Rectal smooth muscle tissue (tissue), 1 donor: ENCODE results near the gene PEPD.
"Not testable (repeated sequence)": the region's sequence is repeated elsewhere in the genome, so short reads cannot be mapped to it uniquely, and the experiment has no call there.

Experiments
- H3K27ac ChIP-seq: one replicate; pipeline ENCODE4 v1.7.0; 2013; ENCODE audit warnings: low read depth, low read length, inconsistent platforms
- H3K27me3 ChIP-seq: one replicate; pipeline ENCODE4 v1.7.0; 2013; ENCODE audit warnings: low read length; ENCODE audit not compliant: control insufficient read depth, insufficient read depth
- H3K36me3 ChIP-seq: one replicate; pipeline ENCODE4 v1.7.0; 2013; ENCODE audit warnings: low read length; ENCODE audit not compliant: control insufficient read depth, insufficient read depth
- H3K4me1 ChIP-seq: one replicate; pipeline ENCODE4 v1.7.0; 2013; ENCODE audit warnings: low read length; ENCODE audit not compliant: control insufficient read depth, insufficient read depth
- H3K4me3 ChIP-seq: one replicate; pipeline ENCODE4 v1.7.0; 2013; ENCODE audit warnings: low read length
- H3K9ac ChIP-seq: one replicate; pipeline ENCODE4 v1.7.0; 2013; ENCODE audit warnings: low read length

PEPD gene

GRCh38 chr19:33555726-33556125, 34.1 kb upstream of the PEPD start:
- H3K27ac ChIP-seq, H3K4me3 ChIP-seq, H3K36me3 ChIP-seq, H3K27me3 ChIP-seq, H3K9ac ChIP-seq, H3K4me1 ChIP-seq: not testable (repeated sequence)

- Histone ChIP-seq H3K27ac (no peak overlapping the region), H3K9ac (no peak overlapping the region), H3K4me1 (no peaks in the 10 kb centered on the region), H3K4me3 (no peak overlapping the region), H3K27me3 (no peaks in the 10 kb centered on the region), H3K36me3 (no peaks in the 10 kb centered on the region)
Observed at GRCh38 chr19:33554821-33555220, 33.2 kb upstream of the PEPD start.

DNA sequence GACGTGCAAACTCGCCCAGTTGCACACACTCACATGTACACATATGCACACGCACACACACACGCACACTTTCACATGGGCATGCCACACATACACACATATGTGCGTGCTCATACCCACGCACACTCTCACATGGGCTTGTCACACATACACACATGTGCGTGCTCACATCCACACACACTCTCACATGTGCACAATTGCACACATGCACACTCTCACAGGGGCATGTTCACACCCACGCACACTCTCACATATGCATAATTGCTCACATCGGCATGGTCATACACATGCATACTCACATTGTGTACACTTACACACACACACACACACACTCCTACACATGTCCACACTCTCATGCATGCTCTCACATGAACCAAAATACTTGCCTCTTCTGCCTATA, 32.8 kb upstream of the PEPD start:
- Histone ChIP-seq H3K4me1 (no peaks in the 10 kb centered on the region), H3K27me3 (no peaks in the 10 kb centered on the region), H3K27ac (no peak overlapping the region), H3K36me3 (no peaks in the 10 kb centered on the region), H3K4me3 (no peak overlapping the region), H3K9ac (no peak overlapping the region)

GRCh38 chr19:33553530-33554310, 32.1 kb upstream of the PEPD start:
- H3K27ac ChIP-seq = no peak overlapping the region
- H3K27me3 ChIP-seq = no peaks in the 10 kb centered on the region
- no peak overlapping the region for H3K9ac ChIP-seq
- H3K36me3 ChIP-seq = no peaks in the 10 kb centered on the region
- no peak overlapping the region for H3K4me3 ChIP-seq
- no peaks in the 10 kb centered on the region for H3K4me1 ChIP-seq

GRCh38 chr19:33552928-33553279, 31.3 kb upstream of the PEPD start:
- Histone ChIP-seq H3K9ac (no peak overlapping the region), H3K27me3 (no peaks in the 10 kb centered on the region), H3K27ac (no peak overlapping the region), H3K36me3 (no peaks in the 10 kb centered on the region), H3K4me1 (no peaks in the 10 kb centered on the region), H3K4me3 (no peak overlapping the region)

- Histone ChIP-seq H3K4me1 (no peaks in the 10 kb centered on the region), H3K4me3 (no peak overlapping the region), H3K27me3 (no peaks in the 10 kb centered on the region), H3K9ac (no peak overlapping the region), H3K27ac (no peak overlapping the region), H3K36me3 (no peaks in the 10 kb centered on the region)
Observed at GRCh38 chr19:33552191-33552927, 30.8 kb upstream of the PEPD start.

DNA sequence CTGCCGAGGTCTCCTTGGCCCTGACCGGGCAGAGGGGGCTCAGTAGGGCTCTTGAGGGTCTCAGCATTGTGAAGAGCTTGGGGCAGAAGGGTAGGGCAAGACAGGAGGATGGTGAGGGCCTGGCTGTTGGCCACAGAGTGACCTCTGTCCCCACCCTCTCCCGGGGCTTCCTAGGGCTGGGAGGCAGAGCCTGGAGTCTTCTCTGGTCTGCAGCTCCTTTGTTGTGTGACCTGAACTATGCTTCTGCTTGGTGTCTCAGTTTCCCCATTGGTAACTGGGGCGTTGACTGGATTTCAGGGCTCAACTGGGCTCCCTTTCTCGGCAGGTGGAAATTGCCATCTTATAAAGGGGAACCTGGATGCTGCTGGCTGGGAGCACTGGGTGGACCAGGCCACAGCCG, 30.1 kb upstream of the PEPD start:
- no peak overlapping the region for H3K9ac ChIP-seq
- H3K27ac ChIP-seq = no peak overlapping the region
- no peaks in the 10 kb centered on the region for H3K36me3 ChIP-seq
- no peaks in the 10 kb centered on the region for H3K27me3 ChIP-seq
- H3K4me1 ChIP-seq = no peaks in the 10 kb centered on the region
- no peak overlapping the region for H3K4me3 ChIP-seq

DNA sequence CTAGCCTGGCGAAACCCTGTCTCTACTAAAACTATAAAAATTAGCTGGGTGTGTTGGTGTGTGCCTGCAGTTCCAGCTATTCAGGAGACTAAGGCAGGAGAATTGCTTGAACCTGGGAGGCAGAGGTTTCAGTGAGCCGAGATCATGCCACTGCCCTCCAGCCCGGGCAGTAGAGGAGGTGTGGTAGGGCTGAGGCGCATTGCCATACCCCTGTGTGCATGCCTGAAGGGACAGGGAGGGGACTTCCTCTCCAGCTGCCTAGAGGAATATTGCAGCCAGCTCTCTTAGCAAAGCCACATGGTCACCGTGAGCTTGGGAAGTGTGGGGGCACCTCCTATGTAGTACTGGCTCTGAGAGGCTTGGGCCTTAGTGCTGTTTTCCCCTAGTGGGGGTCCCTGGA, 29.2 kb upstream of the PEPD start:
- Histone ChIP-seq H3K4me3 (no peak overlapping the region), H3K27me3 (no peaks in the 10 kb centered on the region), H3K4me1 (no peaks in the 10 kb centered on the region), H3K36me3 (no peaks in the 10 kb centered on the region), H3K27ac (no peak overlapping the region), H3K9ac (no peak overlapping the region)

DNA sequence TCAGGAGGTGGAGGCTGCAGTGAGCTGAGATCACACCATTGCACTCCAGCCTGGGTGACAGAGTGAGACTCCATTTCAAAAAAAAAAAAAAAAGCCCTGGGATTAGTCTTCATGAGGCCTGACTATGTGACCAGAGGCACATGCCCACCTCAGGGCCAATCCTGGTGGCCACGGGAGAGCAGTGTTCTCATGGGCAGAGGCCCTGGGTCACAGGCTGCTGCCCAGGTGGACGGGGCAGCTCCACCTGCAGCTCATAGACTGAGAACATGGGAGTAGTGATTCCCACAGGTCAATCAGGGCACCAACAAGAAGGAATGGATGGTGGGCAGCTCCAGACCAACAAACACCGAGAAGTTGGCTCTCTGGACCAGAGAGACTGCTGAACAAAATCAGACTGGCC, 26.1 kb upstream of the PEPD start:
- H3K4me3 ChIP-seq = no peak overlapping the region
- no peaks in the 10 kb centered on the region for H3K4me1 ChIP-seq
- no peak overlapping the region for H3K9ac ChIP-seq
- no peaks in the 10 kb centered on the region for H3K36me3 ChIP-seq
- H3K27ac ChIP-seq = no peak overlapping the region
- no peaks in the 10 kb centered on the region for H3K27me3 ChIP-seq

- H3K4me3 ChIP-seq = no peak overlapping the region
- H3K27me3 ChIP-seq = no peaks in the 10 kb centered on the region
- H3K4me1 ChIP-seq = no peaks in the 10 kb centered on the region
- H3K9ac ChIP-seq = no peak overlapping the region
- no peak overlapping the region for H3K27ac ChIP-seq
- H3K36me3 ChIP-seq = no peaks in the 10 kb centered on the region
Observed at GRCh38 chr19:33546656-33547055, 25.1 kb upstream of the PEPD start.

DNA sequence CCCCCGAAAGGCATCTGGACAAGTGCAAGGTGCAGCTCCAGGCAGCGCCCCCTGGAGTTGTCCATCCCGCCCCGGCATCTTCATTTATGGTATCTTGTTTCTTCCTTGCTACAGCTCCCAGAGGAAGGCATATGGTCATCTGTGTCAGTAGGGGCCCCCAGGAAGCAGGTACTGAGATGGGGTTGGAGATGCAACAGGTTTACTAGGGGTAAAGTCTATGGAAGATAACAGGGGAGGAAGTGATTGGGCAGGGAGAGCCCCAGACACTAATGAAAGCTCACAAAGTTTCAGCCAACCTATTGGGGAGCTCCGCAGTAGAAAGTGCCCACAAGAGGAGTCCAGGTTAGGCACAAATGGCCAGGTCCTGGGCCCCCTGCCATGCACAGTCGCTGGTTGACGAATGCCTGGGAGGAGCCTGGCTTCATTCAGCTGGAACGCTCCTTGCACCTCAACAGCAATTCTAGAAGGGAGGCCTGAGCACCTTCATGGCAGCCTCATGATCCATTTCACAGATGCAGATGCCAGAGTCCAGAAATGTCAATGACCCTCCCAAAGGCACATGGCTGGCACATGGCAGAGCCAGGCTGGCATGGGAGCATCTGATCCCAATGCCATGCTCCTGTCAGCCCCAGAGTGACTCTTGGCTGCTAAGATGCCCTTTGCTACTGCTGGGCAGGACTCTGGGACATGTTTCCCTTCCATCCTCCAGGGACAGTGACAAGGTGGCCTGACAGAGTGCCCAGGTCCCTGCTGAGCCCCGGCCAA, 23.8 kb upstream of the PEPD start:
- Histone ChIP-seq H3K27me3 (no peaks in the 10 kb centered on the region), H3K4me3 (no peak overlapping the region), H3K4me1 (no peaks in the 10 kb centered on the region), H3K9ac (no peak overlapping the region), H3K27ac (no peak overlapping the region), H3K36me3 (no peaks in the 10 kb centered on the region)

DNA sequence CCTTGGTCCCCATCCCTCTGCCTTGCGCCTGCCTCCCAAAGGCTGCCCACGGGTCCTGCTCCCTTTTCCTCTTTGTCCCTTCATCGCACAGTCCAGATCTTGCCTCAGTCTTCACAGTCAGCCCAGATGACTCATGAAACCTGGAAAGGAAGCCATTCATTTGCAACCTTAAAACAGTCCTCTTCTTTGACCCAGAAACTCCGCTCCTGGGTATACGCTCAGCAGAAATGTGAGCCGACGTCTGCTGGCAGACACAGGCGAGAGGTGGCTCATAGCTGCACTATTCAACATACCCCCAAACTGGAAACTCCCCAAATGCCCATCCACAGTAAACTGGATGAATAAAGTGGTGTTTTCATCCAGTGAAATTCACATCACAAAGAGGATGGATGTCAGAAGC, 13.6 kb upstream of the PEPD start:
- Histone ChIP-seq H3K36me3 (no peaks in the 10 kb centered on the region), H3K27ac (no peak overlapping the region)

More for the DNA sequence above, 13.6 kb upstream of the PEPD start:
- no peaks in the 10 kb centered on the region for H3K4me1 ChIP-seq
- H3K4me3 ChIP-seq = no peak overlapping the region
- H3K9ac ChIP-seq = no peak overlapping the region
- H3K27me3 ChIP-seq = no peaks in the 10 kb centered on the region
